Measurements from ENCODE around the gene FAT1.

FAT1 gene

DNA sequence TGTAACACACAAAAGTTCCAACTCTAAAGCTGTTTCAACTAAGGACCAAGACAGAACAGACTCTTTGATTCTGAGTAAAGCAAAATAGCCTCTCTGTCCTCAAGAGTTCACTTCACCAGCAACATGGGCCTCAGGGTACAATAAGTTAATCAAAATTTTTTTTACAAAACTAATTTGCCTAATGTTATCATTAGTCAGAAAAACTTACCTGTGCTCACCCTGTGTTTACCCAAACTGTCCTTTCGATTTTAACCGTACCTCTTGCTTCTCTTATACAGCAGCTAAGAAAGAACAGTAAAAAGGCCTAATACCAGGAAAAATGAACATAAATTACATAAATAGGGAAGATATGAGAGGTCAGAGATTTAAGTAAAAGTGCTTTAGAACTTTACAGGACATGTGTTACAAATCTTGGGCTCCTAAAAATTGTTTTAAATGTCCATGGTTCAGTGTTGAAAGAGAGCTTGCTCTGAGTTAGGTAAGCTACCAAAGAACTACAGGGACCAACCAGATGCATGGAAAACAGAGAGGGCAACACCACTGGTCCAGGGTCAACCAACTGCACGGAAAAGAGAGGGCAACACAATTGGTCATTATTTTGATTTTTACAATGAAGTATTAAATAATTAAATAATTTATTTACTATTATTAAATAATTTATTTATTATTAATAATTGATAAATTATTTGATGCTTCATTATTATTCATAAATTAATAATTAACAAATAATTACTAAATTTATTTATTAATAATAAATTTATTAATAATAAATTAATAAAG lies 73.1 kb downstream of the FAT1 start:
- no peak for DNase-seq

DNA sequence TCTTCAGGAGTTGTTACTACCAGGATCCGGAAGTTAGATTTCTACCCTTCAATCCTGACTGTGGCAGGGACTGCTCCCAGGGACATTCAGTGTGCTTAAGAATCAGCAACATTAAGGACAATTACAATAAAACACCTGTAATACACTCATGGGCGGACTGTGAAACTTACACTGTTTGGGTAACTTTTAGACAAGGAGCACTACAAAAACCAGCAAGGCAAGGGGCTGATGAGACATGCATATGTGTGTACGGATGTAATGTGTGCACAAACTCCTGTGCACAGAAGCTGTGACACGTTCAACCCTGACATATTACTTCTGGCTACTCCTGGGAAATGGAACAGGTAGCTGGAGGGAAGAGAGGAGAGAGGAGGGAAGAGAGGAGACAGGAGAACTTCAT lies 75.8 kb downstream of the FAT1 start:
- no peak for DNase-seq

DNA sequence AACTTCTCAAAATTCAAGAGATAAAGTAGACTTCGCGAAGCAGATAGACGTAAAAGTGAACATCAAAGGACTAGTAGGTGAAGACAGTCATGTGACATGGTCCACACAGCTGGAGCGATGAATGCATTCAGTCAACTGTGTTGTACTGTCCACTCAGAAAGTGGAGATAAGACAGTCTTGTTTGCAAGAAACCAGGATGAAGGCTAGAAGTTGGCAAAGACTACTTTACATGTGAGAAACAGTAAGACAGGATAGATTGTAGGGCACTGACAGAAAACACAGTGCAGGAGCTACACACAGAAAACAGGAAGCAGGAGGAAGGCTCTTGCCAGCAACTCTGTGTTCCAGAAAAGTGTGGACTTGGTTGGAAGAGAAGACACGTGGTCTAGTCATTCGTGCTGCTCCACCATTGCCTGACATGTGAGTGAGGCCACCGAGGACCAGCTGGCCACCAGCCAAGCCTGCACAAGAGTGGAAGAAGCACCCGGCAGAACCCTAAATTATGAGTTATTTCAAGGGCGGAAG lies 78.9 kb downstream of the FAT1 start:
- DNase-seq, result no peak

GRCh38 chr4:186644311-186644638 lies 79.4 kb downstream of the FAT1 start:
- no peak for DNase-seq

GRCh38 chr4:186643501-186644310 lies 80.0 kb downstream of the FAT1 start:
- DNase-seq, result no peak

DNA sequence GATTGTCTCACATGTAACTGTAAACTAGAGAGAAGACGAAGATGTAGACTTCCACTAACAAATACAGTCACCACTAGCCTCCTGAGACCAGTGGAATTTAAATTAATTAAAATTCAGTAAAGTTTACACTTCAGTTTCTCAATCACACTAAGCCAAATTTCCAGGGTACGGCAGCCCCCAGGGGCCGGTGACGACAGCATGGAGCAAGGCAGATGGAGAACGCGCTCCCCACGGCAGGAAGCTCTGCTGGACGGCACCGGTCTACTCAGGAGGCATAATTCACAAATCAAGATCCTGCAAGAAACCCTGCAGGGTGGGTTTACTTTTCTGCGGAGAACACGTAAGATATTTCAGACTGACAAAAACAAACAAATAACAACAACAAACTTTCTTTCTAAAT lies 80.7 kb downstream of the FAT1 start:
- DNase-seq, result no peak

DNA sequence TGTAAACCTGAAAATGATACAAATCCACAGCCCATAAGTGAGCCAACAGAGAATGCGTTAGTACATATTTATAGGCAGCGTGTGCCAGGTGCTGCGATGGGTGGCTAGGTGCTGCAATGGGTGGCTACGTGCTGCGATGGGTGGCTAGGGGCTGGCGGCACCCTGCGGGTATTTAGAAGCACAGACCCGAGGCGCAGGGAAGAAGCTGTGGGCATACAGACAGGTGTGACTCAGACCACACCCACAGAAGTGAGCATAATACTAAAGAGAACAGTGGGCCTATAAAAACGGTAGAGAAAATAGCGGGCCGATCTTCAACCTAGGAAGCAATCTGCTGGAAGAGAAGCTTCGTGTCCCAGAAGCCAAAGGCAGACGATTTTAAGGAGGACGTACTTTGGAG lies 81.1 kb downstream of the FAT1 start:
- no peak for DNase-seq

DNA sequence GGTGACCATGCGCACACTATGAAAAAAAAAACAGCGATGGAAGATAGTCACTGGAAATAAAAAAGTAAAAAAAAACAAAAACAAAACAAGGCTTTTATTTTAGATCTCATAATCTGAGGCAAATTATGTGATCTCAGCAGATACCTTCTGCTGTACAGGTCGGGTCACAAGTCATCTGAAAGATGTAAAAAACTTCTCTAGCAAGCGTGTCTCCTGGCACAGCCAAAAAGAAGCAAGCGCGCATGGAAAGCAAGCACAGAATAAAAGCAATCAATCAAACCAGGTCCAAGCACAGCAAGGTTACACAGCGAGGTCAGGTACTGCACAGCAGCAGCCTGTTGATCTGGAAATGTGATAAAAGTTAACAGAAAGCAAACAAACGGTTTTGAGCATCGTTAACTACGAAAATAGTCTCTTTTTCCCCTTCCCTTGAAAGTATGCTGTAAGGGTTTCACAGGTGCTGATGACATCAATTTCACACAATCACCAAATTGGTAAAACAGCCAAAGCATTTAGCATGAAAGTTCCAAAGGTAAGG lies 89.0 kb downstream of the FAT1 start:
- no peak for DNase-seq

DNA sequence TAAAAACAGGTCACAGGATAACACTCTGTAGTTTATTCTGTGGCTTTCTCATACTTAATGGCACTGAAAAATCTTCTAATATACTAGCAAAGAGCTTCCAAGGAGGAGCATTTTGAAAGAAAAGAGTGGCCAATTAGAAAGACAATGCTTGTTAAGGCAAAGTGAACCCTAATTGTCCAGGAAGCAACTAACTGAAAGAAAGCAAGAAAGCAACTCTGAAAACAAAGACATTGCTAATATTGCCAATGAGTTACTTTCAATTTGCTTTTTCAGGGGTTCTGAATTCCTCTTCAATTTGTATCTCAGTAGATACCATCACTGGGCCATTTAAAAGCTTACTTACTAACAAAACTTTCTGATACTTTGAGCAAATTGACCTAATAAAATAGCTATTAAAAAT lies 89.8 kb downstream of the FAT1 start:
- DNase-seq, result no peak

DNA sequence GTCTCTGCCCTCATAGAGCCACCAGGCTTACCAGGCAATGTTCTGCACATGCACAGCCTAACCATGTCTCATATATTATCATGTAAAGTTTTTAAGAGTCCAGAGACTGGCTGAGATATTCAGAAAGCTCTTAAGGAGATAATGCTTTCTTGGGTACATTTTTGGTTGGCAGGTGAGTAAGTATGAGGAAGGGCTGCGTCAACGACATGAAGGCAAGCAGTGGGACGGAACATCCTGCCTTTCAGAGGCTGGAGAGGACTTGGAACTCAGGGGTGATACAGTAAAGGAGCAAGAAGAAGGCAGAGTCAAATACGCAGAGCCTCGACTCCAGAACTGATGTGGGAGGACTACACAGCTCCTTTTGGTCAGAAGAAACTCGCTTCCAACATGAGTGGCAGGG lies 93.5 kb downstream of the FAT1 start:
- no peak for DNase-seq

DNA sequence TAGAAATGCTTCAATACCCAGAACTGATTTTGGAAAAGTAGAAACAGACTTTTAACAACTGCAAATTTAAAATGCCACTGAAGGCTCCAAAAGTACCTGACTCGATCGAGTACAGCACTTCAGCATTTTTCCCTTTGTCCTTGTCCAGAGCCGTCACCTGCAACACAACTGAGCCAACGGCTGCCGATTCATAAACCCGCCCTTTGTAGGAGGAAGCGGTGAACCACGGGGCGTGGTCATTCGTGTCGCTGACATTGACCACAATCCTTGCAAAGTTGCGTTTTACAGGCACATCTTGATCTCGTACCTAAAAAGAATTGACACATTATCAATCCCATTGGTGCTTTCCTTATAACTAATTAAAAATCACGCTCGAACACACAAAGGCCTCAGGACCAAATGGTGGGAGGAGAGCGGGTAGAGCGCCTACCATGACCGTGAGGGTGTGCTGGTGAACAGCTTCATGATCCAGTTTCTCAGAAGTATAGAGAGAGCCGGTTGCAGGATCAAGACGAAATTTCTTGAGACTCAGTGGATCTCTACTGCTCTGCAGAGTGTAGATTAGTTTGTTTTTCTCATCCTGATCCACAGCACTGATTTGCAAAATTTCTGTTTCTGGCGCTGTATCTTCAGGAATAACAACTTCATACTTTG lies 95.5 kb downstream of the FAT1 start:
- no peak for DNase-seq

- no peak for DNase-seq
Observed at GRCh38 chr4:186627226-186627865, 96.3 kb downstream of the FAT1 start.

DNA sequence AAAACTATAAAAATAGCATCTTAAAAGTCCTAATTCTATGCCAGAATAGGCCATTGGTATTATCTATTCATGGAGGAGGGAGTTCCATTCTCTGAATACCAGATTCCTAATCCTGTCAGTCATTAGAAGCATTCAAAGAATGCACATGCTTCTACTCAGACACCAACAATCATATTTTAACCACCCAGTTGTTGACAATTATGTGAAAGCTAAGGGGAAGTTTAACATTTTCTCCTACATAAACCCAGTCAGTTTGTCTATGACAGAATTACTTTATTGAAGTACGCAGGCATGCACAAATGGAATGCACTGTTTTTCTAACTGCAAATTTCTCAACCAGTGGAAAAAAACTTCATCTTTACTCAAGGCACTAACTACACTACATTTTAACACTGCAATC lies 98.7 kb downstream of the FAT1 start:
- no peak for DNase-seq

GRCh38 chr4:186623546-186623945 lies 100.1 kb downstream of the FAT1 start:
- DNase-seq, result no peak

DNA sequence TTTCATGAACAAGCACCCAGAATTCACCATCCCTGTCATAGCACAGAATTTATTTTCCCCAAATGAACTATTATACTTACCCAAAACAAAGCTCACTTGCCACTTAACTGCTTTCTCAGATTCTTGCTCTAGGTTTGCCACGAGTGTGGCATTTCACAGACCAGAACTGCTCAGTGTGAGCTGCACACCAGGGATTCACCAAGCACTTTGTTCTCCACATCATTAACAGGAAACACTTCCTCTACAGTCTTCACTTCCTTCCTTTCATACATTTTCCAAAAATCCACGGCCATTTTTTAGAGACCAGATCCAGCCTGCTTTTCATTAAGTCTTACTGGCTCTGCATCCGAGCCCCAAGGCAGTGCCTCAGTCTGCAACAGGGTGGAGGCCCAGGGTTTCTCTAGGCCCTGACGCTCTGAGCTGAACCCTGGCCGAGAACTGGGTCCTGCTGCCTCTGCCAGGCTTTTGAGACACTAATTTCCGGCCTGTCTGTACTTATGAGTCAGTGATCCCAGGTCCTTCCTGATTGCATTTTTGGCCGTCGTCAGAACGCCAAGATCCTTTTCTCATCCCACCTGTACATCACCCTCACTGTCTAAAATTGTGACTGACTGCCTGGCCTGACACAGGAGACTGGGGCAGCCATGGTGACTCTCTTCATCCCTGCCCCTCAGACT lies 100.7 kb downstream of the FAT1 start:
- no peak for DNase-seq

- DNase-seq, result no peak
Observed at GRCh38 chr4:186621959-186622553, 101.6 kb downstream of the FAT1 start.

- no peak for DNase-seq
Observed at GRCh38 chr4:186619088-186619487, 104.6 kb downstream of the FAT1 start.

DNA sequence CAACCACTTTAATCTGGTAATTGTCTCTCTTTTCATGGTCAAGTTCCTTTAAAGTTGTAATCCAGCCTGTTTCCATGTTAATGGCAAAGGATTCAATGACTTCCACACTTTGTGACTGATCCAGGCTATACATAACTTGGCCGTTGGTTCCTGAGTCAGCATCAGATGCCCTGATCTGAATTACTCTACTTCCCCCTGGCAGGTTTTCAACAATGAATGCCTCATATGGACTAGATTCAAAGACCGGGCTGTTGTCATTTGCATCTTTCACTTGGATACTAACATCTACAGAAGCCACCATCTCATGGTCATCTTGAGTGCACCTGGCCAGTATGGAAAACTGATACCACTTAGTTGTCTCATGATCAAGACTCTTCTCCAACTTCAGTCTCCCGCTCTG lies 105.7 kb downstream of the FAT1 start:
- DNase-seq, result no peak

- no peak for DNase-seq
Observed at GRCh38 chr4:186607490-186607889, 116.2 kb downstream of the FAT1 start.

- DNase-seq, result no peak
Observed at GRCh38 chr4:186606591-186606992, 117.1 kb downstream of the FAT1 start.

DNA sequence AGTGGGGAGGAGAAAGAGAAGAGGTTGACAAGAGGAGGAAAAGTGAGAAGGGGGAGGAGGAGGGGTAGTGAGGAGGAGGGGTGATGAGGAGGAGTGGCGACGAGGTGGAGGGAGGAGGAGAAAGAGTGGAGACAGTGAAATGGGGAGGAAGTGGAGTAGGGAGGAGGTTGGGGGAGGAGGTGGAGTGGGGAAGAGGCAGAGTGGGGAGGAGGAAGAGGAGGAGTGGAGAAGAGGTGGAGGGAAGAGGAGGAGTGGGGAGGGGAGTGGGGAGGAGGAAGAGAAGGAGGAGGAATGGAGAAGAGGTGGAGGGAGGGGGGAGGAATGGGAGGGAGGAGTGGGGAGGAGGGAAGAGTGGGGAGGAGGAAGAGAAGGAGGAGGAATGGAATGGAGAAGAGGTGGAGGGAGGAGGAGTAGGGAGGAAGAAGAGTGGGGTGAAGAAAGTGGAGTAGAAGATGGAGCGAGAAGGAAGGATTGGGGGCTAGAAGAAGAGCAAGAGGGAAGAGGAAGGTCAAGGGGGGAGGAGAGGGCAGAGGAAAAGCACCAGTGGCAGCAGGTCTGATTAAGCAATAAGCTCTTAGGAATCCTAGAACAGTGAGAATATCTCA lies 118.3 kb downstream of the FAT1 start:
- no peak for DNase-seq
